Smooth muscle cell of the brain vasculature (primary cell): ENCODE measurements around the gene RAB8A.

ENCODE experiments used
- DNase-seq: peaks from one replicate; pipeline ENCODE4 v3.0.0-alpha.2; 2012; ENCODE audit warnings: low read depth, low spot score

The RAB8A gene

DNA sequence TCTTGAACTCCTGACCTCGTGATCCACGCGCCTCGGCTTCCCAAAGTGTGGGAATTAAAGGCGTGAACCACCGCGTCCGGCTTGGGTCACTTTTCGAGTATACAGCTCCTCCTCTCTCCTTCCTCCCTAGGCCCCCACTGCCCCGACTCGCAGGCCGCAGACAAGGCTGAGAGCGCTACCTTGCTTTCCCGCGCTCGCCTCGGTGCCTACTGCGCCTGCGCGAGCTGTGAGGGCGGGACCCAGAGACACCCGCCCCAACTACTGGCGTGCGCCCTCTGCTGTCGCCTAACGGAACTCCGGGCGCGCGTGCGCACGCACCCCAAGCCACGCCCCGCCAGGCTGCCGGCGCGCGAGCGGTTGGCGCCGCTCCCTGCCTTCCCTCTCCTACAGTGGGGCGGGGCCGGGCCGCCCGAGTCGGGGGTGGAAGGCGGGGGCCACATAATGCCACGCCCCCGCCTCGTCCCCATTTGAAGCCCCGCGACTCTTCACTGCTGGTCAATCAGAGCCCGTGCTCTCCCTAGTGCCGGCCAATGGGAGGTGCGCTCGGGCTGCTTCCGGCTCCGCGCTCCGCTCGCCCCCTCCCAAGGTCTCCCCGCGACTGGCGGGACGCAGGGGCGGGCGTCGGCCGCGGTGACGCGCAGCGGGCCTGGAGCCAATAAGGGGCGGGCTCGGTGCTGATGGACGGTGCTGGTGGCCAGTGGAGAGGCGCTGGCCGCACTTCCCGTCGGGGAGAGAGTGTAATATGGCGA is at the start of gene RAB8A:
RAB8A (plus strand) TSS at position 730 of the 749 bp plus-strand sequence; CDS start at position 743, 13 bp downstream.
- DNase-seq = peak; percentile 99

DNA sequence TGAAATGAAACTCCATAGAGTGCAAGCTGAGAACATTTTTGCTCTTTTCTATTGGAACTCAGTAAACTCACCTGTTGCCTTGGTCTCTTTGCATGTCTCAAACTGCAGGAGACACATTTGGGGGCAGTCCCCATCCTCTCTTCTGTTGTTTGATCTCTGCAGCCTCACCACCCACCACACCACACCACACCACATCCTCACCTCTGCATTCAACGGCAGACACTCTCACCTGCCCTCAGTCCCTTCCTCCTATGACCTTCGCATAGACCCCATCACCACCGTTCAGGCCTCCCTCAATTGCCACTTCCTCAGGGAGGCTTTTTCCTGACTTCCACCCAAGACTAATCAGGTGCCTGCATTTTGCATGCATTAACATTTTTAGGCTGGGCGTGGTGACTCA is 49.7 kb upstream of the RAB8A start:
- no peak for DNase-seq

DNA sequence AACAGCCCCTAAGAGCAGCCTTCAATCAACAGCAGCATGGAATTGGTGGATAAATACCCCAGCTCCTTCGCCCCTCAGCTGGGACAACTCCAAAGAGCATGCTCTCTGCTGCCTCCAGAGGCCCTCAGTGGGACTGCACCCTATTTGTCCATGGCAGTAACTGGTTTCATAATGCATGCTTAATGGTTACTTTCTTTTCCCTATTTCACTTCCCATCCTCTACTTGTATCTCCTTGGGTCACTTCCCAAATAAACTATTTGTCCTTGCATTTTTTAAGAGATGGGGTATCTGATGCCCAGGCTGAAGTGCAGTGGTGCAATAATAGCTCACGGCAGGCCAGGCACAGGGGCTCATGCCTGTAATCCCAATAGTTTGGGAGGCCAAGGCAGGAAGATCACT is 48.9 kb upstream of the RAB8A start:
- DNase-seq = no peak

DNA sequence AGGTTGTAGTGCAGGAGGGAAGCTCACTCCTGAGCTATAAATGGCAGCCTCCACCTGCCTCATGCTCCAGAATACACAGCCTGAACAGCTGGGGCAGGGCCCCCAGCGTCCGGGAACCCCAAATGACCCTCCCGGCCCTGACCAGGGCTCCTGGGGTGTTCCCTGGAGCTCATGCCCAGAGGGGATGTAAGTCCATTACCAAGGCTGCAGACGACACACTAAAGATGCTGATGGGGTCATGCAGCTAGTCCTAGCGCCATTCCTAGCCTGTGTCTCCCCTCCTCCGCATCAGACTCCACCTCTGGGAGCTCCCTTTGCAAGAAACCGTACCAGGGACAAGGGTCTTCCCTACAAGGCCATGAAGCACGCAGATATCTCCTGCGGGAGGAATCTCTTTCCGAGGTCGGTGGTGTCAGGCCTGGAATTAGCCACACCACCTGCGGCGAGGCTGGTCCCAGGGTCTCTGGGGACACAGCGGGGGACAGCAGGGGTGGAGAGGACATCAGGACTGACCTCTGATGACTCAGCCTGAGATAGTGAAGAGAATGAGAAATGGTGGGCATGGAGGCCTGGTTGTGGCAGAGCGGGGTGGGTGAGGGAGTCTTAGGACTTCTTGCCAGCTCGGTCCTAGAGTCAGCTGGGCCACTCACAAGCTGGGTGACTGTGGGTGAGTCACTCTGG is 47.3 kb upstream of the RAB8A start:
- DNase-seq = no peak

DNA sequence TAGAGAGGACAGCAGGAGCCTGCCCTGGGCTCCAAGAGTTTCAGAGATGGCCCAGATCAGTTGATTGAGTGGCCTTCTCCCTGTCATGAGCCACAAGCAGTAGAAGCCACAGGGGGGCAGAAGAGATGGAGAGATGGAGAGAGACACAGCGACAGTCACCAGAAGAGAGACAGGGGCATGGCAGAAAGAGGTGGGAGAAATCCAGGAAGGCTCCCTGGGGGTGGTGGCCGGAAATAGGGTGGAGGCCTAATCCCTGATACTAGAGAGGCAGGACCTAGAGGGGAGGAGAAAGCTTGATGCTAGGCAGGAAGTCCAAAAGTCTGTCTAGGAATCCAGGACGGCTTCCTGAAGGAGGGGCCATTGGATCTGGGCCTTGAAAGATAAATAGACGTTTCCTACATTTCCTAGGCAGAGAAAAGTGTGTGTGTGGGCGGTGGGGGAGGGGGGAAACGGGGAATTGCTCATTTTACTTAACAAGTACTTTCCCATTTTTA is 45.0 kb upstream of the RAB8A start:
- DNase-seq = no peak

DNA sequence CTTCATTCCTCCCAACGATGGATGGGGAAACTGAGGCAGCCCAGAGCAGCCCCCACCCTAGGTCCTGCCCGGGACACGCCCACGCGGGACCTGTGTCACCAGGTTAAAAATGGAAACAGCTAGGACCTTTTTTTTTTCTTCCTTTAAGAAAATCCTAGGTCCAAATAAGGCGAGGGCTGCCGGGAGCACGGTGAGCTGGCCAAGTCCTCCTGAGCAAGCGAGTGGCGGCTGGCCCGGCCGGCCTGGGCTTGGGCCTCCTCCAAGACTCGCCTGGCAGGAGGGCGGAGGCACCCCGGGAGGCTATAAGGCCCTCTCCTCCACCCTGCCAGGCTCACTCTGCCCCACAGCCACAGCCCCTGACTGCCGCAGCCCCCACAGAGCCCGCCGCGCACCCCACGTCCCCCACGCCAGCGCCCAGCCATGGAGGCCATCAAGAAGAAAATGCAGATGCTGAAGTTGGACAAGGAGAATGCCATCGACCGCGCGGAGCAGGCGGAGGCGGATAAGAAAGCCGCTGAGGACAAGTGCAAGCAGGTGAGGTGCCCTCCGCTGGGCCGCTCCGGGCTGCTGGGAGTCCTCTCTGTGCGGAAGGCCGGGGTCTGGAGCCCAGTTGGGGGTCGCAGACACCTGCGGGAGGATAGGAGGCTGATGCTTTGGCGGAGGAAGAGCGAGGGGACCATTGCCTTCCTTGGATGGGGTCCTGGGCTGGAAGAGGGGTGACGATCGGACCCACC is 44.3 kb upstream of the RAB8A start:
- DNase-seq = no peak

DNA sequence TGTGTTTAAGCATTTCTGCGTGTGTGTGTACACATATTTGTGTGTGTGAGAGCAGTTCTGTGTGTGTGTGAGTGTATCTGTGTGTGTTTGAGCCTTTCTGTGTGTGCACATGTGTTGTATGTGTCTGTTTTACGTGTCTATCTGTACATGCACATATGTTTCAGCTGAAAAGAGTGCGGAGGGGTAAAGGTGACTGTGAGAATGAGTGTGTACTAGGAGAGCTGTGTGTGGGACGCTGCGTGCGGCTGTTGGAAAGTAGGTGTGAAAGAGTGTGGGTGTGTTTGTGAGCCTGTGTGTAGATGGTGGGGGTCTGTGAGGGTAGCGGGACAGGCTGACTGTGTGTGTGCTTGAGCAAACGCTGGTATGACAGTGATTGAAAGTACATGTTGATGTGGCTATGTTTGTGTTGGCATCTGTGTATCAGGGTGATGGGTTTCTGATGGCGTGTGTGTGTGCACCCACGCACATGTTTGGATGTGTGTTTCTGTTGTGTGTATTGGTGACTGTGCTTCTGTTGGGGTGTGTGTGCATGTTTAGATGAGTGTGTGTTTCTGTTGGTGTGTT is 42.9 kb upstream of the RAB8A start:
- DNase-seq = no peak

DNA sequence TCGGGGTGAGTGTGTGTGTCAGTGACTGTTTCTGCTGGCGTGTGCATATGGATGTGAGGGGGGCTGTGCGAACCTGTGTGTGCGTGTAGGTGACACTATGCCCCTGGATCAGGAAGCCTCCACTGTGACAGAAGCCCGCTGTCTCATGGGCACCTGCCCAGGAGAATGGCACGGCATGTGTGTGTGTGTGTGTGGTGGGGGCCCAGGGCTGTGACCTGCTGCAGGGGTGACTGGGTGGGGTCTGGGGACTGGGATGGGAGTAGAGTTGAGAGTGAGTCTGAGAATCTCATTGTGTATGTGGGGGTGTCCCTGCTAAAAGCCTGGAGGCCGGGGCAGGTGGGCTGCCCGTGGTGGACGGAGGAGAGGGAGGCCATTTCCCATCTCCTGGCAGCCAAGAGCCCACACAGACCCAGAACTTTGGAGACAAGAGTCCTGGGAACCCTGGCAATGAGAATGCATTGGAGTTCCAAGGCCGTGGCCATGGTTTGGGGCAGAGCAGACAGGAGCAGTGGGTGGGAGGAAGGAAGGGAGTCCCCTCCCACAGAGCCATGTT is 41.8 kb upstream of the RAB8A start:
- no peak for DNase-seq

DNA sequence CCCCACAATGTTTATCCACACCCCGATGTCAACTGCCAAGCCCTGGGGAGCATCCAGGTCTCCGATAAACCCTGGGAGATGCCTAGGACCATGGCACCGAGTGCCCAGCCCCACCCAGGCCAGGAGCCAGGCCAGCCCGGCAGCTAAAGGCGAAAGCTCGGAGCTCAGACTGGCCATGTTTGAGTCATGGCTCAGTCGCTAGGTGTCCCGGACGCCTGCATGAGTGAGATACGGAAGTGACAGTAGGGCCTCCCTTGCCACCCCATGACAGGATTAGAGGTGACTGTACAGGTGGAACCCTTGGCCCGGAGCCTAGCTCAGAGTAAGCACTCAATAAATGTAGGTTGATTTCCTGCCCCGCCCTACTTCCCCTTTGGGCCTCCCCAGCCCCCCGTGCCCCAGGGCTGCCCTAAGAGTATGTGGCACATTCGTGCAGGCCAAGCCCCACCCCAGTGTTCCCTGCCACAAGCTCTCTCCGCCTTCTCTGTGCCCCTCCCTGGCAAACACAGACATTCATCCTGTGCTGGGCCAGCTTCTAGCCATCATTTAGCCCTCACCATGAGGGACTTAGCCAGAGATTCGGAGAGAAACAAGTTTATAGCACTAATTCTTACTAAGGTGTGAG is 41.2 kb upstream of the RAB8A start:
- DNase-seq = no peak

DNA sequence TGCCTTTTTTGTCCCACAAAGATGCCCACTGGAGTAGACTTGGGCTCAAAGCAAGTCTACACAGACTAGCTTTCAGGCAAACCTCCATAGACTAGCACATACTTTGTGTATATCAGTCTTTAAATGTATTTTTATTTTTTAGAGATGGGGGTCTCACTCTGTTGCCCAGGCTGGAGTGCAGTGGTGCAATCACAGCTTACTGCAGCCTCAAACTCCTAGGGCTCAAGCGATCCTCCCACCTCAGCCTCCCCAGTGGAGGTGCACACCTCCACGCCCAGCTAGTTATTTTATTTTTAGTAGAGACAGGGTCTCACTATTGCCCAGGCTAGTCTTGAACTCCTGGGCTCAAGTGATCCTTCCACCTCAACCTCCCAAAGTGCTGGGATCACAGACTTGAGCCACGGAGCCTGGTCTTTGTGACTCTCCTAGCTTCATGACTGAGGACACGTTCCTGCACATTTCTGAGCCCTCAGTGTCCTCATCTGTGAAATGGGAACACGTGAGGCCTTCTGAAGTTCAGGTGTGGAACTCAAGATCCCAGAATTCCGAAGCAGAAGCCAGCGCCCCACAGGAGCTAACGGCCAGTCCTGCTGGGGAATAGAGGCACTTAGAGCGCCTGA is 40.5 kb upstream of the RAB8A start:
- DNase-seq = no peak

DNA sequence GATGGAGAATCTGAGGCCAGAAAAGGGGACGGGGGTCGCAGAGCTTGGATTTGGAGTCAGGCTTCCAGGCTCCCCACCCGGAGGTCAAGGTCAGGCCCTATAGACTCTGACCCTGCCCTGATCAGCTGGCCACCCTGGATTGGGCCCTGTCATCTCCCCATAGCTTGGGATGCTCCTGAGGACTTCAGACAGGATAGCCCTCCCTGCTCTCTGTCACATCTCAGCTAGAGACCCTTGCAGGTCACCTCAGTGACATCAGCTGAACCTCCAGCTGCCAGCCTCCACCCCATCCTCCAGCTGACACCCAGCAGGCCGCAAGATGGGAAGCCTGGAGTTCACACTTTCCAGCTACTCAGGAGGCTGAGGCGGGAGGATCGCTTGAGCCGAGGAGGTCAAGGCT is 38.2 kb upstream of the RAB8A start:
- no peak for DNase-seq

DNA sequence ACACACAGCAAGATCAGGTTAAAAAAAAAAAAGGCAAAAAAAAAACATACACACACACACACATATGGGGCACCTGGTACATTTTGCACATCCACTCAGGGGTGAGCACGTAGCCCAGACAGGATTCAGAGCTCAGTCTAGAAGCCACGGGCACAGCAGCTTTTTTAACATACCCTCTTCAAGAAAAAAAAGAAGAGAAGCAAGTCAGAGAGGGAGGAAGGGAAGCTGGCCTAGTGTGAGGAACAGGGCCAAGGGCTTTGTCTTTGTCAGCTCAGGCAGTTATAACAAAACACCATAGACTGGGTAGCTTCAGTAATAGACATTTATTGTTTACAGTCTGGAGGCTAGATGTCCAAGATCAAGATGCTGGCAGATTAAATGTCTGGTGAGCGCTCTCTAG is 37.7 kb upstream of the RAB8A start:
- no peak for DNase-seq

DNA sequence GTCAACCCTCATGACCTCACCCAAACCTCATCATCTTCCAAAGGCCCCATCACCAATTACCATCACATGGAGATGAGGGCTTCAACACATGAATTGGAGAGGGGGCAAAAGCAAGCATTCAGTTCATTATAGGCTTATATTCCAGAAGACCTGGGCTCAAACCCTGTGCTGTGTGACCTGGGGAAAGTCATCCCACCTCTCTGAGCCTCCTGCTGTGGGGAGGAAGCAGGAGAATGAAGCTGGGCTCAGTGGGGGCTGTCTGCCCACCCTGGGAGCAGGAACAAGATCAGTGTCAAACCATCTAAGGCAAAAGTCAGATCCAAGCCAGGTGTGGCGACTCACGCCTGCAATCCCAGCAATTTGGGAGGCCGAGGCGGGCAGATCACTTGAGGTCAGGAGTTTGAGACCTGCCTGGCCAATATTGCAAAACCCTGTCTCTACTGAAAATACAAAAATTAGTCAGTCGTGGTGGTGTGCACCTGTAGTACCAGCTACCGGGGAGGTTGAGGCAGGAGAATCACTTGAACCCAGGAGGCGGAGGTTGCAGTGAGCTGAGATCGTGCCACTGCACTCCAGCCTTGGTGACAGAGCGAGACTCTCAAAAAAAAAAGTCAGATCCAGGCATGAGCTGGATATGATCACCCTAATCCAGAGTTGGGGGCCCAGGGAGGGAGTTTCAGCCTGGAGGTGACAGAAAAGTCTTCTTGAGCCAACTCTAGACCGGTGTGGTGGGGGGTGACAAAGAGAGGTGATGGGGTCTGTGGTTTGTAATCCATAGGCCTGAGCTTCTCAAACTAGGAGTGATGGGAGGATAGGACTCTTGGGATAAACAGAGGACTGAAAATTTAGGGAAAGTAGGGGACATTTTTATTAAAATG is 37.0 kb upstream of the RAB8A start:
- DNase-seq = no peak

DNA sequence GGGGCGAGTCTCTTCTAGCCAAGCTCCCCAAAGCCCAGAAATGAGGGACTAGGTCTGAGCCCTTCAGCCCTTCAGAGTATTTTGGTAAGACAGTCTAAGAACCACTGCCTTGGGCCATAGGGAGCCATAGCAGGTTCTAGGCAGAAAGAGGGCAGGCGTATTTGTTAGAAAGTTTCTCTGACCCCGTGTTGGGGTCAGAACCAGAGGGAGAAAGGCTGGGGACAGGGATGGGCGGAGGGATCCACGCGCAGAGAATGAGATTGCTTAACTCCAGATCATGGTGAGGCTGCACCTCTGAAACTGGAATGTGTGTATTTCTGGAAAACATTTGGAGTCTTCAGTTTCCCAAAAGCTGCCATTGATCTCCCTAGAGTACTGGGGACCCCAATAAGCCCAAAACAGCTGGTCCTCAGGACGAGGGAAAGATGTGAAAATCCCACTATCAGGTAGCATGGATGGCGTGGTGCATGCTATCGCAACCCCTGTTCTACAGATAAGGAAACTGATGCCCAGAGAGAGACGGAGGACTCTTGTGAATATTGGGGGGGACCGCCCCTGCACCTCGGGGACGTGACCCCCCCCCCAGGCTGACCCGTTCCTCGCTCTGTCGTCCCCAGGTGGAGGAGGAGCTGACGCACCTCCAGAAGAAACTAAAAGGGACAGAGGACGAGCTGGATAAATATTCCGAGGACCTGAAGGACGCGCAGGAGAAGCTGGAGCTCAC is 36.1 kb upstream of the RAB8A start:
- no peak for DNase-seq

DNA sequence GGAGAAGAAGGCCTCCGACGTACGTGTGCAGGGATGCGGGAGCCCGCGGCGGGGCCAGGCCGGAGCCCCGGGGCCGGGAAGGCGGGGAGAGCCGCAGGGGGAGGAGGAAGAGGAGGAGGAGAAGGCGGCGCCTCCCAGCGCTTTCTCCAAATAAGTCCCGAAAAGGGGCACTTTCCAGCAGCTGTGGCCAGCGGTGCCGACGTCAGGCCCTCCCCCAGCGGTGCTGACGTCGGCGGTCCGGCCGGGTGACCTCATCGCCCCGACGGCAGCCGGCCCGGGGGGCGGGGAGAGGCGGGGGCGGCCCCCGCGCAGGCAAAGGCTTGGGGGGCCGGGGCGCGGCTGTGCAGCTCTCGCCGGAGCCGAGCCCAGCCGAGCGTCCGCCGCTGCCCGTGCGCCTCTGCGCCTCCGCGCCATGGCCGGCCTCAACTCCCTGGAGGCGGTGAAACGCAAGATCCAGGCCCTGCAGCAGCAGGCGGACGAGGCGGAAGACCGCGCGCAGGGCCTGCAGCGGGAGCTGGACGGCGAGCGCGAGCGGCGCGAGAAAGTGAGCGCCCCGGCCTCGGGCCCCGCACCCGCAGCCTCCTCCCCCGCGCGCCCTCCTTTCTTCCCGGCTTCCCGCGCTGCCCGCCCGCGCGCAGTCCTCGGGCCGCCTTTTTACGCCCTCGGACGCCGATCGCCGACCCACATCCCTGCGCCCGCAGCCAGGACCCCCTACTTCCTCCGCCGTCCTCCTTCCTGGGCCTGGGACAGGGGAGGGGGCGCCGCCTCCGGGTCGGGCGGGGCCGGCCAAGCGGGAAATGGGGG is 35.3 kb upstream of the RAB8A start, which contains the start of gene TPM4:
TPM4 (plus strand) TSS at position 342 of the 804 bp plus-strand sequence; CDS start at position 413, 71 bp downstream.
- DNase-seq = peak; percentile 89

DNA sequence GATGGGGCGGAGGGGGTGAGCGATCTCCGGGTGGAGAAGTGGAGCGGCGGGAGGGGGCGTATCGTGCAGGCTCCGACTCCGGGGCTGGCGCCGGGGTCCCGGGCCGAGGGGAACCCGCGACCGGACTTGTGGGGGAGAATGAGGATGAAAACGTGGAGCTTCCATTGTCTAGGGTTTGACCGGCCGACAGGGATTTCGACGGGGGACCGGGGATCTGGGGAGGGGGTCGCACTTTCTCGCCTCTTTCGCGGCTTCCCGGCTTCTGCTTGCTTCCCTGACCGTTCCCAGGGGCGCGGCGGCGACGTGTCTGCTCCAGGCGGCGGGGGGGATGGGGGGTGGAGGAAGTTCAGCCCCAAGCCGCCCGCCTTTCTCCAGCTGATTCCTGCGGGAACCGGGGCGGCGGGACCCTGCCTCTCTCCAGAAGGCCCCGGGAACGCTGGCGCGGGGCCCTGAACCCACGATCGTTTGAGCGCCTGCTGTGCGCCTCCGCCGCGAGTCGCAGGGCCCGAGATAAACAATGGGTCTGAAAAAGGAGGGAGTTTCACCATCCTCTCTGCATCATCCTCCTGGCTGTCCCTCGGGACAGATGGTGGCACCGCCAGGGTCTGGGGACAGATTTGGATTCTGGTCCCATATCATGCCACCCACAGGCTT is 34.6 kb upstream of the RAB8A start:
- no peak for DNase-seq

DNA sequence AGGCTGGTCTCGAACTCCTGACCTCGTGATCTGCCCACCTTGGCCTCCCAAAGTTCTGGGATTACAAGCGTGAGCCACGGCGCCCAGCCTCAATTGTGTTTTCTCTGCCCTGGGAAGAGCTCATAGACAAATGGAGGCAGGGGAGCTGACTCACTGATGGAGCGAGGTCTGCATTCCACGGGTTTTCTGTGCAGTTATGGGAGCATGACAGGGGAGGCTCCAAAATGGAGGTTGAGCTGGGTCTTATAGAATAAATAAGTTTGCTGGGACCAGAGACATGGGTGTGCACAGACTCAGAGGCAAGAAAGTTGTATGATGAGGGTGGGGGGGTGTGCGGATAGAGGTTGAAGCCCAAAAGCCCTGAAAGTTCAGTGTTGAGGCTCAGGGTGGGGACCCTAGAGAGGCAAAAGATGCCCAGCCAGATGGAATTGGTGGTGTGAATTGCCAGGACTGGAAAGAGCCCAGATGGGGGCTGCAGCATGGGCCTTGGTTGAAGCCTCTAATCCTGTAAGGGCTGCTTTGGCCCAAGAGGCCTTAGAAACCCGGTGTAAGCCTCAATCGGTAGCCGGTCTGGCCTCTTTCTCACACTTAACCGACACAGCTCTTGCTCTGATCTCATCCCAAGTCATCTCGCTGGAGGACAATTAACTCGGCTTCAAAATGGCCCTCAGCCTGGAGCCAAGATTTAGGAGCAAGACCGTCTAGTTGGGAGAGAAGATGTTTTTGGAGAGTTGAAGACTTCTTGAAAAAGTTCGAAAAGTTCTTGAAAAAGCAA is 33.5 kb upstream of the RAB8A start:
- DNase-seq = no peak
